Ovary (tissue), 3 donors: ENCODE results near the gene THSD7A.

Experiments
- POLR2A ChIP-seq: fragments of 450-650 bp; IDR thresholded peaks from one replicate; pipeline ENCODE4 v1.6.1; 2017; ENCODE audit warnings: antibody characterized with exemption, mild to moderate bottlenecking, moderate library complexity
- TF ChIP-seq, protein P1 (sequence below), 3 donors: fragments of 450-650 bp in 2 of 3; fragments of 200-600 bp in 1 of 3; IDR thresholded peaks; one replicate each; pipeline versions ENCODE4 v1.5.1 to v1.8.0; 2016 to 2022; ENCODE audit warnings: antibody characterized with exemption in 3 of 3, mild to moderate bottlenecking in 1 of 3
- donor health status: DM: no; HTN: no; CAD: no.

GRCh38 chr7:11437994-11438393 lies 394.0 kb downstream of the THSD7A start:
- TF ChIP-seq, protein P1, sequence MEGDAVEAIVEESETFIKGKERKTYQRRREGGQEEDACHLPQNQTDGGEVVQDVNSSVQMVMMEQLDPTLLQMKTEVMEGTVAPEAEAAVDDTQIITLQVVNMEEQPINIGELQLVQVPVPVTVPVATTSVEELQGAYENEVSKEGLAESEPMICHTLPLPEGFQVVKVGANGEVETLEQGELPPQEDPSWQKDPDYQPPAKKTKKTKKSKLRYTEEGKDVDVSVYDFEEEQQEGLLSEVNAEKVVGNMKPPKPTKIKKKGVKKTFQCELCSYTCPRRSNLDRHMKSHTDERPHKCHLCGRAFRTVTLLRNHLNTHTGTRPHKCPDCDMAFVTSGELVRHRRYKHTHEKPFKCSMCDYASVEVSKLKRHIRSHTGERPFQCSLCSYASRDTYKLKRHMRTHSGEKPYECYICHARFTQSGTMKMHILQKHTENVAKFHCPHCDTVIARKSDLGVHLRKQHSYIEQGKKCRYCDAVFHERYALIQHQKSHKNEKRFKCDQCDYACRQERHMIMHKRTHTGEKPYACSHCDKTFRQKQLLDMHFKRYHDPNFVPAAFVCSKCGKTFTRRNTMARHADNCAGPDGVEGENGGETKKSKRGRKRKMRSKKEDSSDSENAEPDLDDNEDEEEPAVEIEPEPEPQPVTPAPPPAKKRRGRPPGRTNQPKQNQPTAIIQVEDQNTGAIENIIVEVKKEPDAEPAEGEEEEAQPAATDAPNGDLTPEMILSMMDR (IDR thresholded peaks at IDR 0.05), result no peak
- TF ChIP-seq POLR2A, result no peak
